Activated T-helper 1 cell treated with anti-CD3 and anti-CD28 coated beads, Interleukin-2, amount 50 U/mL, for 16 hours (primary cell): Measurements from ENCODE around the gene CTSD.
A peak's percentile ranks its signal among the peaks of the same experiment; 100 is the strongest.

Source experiments
- DNase-seq, 2 donors: peaks; one replicate each; pipeline ENCODE4 v3.0.0-alpha.2; 2020; ENCODE audit warnings: low read depth in 1 of 2, low spot score in 1 of 2

Gene CTSD

GRCh38 chr11:1782831-1783724 lies 19.4 kb upstream of the CTSD start:
- DNase-seq, result no peak

GRCh38 chr11:1782031-1782590 lies 18.4 kb upstream of the CTSD start:
- no peak for DNase-seq

GRCh38 chr11:1781593-1781975 lies 17.9 kb upstream of the CTSD start:
- DNase-seq, result no peak

GRCh38 chr11:1780700-1781592 lies 17.2 kb upstream of the CTSD start:
- DNase-seq, result no peak

- no peak for DNase-seq
These were observed 16.3 kb upstream of the CTSD start for GRCh38 chr11:1779806-1780699.

- no peak for DNase-seq
These were observed 15.5 kb upstream of the CTSD start for GRCh38 chr11:1779034-1779805.

- DNase-seq, result no peak
These were observed 14.6 kb upstream of the CTSD start for GRCh38 chr11:1778141-1778911.

- DNase-seq, result no peak
These were observed 14.0 kb upstream of the CTSD start for GRCh38 chr11:1777737-1778136.

- DNase-seq, result no peak
These were observed 13.4 kb upstream of the CTSD start for GRCh38 chr11:1776944-1777715.

GRCh38 chr11:1776331-1776851 lies 12.7 kb upstream of the CTSD start:
- DNase-seq, result no peak

- DNase-seq, result no peak
These were observed 11.2 kb upstream of the CTSD start for GRCh38 chr11:1774886-1775285.

- no peak for DNase-seq
These were observed 10.3 kb upstream of the CTSD start for GRCh38 chr11:1773994-1774550.

GRCh38 chr11:1773131-1773993 lies 9.6 kb upstream of the CTSD start:
- no peak for DNase-seq

GRCh38 chr11:1772270-1773130 lies 8.8 kb upstream of the CTSD start:
- DNase-seq, result peak; percentile 29 to 41

- no peak for DNase-seq
These were observed 8.0 kb upstream of the CTSD start for GRCh38 chr11:1771700-1772099.

GRCh38 chr11:1771273-1771672 lies 7.5 kb upstream of the CTSD start:
- DNase-seq, result no peak
